SK-N-DZ (cell line): ENCODE results near the gene IPO9.
"Not testable (repeated sequence)": the region's sequence is repeated elsewhere in the genome, so short reads cannot be mapped to it uniquely, and the experiment has no call there.

Experiments used
- DNase-seq: peaks from one replicate; pipeline ENCODE4 v3.0.0-alpha.2; 2015; ENCODE audit warnings: low spot score

IPO9 gene

DNA sequence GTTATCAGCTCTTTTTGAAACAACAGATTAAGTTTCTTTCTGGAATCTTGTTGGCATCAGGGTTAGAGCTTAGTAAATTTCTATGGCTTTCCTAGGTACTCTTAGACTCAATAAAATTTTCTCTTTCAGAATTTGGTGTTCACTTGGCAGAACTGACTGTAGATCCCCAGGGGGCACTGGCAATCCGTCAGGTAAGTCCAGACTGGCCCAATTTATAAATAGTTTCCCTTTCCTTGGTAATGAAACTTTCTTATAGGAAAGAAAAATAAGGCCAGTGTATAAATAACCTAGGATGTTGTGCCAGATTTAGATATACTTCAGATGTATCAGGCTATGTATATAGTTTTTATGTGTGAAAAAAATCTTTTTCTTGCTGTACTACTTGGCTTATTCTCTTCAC, 18.2 kb downstream of the IPO9 start:
- DNase-seq, result no peak

DNA sequence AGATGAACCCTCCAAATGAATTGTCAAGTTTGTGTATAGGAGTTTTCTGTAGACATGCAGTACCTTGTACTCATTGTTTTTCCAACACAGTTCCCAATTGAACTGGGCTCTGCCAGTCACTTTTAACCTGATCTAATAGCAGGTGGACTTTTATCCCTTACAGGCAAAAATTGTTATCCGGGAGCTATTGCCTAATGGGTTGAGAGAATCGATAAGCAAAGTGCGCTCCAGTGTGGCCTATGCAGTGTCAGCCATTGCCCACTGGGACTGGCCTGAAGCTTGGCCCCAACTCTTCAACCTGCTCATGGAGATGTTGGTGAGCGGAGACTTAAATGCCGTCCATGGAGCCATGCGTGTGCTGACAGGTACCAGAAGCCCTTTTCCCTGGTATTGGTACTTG, 19.3 kb downstream of the IPO9 start:
- DNase-seq, result no peak

DNA sequence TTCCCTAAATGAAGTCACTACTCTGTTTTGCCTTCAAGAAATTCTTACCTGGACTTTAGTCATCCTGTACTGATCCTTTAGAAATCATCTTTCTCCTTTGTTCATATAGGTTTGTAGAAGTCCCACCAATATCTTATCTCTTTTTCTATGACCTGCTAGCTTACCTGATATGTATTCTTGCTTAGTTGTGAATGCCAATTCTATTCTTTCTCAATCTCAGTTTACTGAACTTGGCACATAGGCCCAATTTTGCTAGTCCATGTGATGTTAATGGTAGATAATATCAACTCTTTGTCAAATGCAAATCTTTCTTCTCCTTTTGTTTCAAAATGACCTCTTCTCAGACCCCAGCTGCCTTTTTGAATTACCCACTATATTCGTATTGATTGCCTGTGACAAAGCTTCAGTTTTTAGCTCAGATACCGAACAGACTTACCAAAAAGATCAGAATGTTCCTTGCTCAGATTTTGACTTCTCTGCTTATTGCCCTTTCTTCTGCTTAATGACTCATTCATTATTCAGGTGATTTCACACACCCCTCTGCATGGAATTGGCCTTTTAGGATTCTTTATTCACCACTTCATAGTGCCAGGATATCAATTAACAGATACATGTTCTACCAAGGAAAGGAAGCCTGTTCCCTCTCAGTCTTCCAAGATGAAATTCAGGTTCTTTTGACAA, 20.6 kb downstream of the IPO9 start:
- no peak for DNase-seq

DNA sequence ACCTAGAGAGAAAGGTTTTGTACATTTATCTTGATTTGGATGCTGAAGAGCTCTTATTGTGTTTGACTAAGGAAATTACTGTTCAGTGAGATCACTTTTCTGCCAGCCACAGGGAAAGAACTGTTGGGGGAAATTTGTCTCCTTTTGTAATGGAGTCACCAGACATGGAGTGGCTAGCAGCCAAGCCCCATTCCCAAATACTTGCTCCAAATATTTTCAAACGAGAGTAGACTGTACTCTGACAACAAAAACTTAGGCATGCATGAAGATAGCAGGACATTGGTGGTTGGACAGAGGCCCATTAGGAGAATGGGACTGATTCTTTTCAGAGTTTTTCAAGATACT, 21.1 kb downstream of the IPO9 start:
- no peak for DNase-seq

DNA sequence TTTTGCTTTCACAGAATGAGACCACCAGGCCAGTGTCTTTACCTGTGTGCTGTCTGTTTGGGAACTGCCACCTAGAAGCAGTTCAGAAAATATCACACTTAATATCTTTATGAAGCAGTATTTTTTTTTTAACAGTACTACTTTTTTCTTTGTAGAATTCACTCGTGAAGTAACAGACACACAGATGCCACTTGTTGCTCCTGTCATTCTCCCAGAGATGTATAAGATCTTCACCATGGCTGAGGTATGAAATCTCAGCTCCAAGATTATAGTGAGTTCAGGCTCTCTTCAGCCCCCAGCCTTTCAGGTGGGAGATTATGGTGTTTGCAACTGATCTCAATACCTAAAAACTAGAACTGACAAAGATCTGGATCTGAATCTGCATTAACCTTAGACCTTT, 23.0 kb downstream of the IPO9 start:
- no peak for DNase-seq

DNA sequence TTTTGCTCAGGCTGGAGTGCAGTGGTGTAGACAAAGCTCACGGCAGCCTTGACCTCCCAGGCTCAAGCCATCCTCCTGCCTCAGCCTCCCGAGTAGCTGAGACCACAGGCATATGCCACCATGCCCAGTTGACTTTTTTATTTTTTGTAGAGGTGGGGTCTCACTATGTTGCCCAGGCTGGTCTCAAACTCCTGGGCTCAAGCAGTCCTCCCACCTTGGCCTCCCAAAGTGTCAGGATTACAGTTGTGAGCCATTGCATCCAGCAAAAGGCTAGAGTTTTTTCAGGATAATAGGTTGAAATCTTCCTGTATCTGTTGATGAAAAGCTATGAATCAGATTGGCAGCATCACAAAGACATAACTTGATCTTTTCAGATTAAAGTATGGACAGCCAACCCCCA, 27.8 kb downstream of the IPO9 start:
- DNase-seq, result not testable (repeated sequence)

DNA sequence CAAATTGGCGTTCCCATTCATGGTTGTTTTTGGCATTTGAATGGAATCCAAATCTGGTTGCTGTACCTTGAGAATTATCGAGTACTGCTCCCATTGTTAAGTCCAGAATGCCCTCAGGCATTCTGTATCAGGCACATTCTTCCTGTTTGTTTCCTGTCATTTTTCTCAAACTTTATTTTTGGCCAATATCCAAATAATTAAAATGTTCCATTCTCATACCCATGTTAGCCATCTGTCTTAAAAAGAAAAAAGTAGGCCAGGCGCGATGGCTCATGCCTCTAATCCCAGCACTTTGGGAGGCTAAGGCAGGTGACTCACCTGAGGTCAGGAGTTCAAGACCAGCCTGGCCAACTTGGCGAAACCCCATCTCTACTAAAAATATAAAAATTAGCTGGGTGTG, 30.5 kb downstream of the IPO9 start:
- no peak for DNase-seq

DNA sequence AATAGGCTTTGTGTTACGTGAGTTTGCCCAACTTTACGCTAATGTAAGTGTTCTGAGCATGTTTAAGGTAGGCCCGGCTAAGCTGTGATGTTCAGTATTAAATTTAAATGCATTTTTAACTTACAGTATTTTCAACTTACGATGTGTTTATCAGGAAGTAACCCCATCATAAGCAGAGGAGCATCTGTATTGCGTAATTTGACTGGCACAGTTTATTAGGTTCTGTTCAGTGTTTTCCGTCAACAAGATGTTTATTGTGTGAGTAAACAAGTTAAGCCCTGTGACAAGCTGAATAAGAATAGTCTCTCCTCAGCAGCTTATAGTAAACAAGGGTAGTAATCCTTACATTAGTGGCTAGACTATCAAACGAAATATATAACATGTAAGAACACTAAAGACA, 32.5 kb downstream of the IPO9 start:
- no peak for DNase-seq

DNA sequence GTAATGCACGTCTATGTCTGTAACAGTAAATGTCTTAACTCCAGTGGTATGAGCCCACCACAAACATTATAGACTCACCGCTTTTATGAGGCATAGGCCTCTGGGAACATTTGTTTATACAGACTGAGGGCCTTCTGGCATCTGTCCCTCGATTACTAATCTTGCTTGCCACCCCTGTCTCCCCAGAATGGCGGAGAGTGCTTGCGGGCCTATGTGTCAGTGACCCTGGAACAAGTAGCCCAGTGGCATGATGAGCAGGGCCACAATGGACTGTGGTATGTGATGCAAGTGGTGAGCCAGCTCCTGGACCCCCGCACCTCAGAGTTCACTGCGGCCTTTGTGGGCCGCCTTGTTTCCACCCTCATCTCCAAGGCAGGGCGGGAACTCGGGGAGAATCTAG, 41.4 kb downstream of the IPO9 start:
- DNase-seq, result no peak

DNA sequence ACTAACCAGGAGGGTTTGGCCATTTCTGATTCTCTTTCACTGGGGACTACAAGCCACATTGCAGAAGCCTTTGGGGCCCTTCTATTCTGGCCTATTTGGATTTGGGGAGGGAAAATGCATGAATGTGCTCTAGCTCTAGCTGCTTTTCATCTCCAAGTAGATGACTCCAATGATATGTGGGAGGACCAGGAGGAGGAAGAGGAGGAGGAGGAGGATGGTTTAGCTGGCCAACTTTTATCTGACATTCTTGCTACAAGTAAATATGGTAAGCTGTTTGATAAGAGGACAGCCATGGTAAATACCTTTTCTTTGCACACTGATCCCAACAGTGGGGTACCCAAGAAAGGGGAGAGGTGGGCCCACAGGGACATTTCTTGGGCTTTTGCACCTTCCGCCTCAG, 45.7 kb downstream of the IPO9 start:
- no peak for DNase-seq

DNA sequence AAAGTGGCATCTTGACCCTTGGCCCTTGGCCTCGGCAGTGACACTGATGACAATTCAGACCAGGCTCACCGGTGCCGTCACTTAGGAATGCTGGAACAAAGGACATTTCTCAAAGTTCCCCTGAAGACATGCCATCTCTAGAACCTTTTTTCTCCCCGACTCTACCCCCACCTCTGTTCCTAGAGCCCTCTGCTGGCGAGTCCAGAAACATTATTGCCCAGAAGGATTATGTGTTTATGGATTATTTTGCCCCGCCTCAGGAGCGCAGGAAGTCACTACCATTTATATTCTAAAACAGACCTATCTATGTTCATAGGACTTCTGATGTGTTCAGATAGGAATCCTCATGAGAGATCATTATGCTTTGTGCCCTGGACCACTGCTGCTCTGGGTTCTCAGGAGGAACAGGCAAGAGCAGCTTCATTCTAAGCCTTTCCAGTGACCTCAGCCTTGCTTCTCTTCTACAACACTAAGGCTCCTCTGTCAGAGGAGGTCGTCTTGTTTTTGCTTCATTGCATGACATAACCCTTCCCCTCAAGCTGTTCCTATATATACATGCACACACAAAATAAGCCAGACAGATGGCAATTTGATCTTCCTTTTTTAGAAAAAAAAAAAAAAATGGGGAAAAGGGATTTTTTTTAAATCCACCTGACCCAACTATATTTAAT, 47.3 kb downstream of the IPO9 start:
- no peak for DNase-seq

DNA sequence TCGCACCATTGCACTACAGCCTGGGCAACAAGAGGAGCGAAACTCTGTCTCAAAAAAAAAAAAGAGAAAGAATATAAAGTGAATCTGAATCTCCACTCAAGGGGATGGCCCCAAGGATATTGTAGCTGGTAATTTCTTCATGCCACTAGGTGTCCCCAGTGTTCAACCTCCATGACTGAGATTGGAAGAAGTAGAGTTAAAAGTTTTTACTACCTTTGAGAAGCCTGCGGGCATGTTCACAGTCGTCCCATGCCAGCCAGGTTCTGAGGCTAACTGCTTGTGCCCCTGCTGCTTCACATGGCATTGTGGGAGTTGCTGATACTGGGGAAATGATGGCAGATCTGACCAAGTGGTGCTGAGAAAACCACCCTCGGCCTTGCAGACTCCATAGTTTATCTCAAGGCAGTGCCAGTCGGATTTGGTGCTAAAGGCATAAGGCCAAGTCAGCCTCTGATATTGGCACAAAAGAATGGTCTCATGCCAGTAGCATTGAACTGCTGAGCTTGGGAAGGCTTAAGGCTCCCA, 49.0 kb downstream of the IPO9 start:
- DNase-seq, result no peak

DNA sequence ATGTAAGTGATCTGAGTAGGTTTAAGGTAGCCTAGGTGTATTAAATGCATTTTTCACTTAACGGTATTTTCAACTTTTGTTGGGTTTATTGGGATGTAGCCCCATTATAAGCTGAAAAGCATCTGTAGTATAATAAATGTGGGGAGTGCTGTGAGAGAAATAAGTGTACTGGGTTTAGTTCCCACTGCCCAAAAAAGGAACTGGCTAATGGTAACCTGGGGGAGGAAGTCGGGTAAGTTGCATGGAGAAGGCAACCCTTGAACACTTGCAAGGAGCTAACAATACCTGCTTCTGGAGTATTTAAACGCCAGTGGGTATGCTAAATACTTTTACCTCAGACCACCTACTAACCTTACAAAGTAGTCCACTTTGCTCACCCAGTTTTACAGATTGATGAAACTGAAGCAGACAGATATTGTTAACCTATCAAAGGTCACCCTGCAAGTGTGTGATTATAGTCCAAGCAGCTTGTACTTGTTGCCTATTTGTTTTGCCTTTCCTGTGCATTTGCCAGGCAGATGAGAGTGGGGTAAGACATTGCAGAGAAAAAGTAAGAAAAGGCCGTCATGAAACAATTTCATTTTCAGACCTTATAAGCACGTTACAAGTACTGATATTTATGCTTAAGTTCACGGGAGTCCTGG, 52.1 kb downstream of the IPO9 start:
- DNase-seq, result no peak

DNA sequence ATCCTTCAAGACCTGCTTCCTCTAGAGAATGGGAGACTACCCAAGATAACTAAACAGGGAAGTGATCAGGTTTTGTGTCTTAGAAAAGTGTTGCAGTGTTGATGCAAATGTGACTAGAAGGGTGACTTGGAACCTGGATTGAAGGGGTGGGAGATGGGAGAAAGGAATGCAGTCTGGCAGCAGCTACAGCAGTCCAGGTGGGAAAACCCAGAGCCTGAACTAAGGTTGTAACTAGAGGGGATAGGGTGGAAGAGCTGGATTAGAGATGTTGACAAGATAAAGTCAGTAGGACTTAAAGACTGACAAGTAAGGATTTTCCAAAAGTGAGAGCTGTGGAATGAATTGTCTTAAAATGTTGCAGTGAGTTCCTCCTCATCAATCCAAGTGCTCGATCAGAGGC, 52.7 kb downstream of the IPO9 start:
- no peak for DNase-seq

DNA sequence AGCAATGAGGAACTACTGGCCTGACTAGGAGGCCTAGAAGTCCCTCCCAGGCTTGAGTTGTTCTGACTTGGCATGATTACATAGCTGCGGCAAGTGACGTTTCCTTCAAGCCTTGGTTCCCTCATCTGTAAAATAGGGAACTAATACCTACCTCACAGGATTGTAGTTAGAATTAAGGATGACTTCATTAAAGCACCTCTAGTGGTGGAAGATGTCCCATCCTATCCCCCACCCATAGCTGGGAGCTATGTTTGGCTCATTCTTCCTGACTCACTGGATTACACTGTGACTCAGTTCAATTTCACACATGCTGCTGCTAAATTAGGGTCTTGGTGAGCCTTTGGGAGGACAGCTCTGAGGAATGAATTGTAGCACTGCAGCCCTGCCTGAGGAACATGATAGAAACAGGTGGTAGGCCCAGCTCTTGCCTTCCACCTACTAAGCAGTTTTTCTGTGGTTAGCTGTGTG, 53.7 kb downstream of the IPO9 start:
- no peak for DNase-seq

DNA sequence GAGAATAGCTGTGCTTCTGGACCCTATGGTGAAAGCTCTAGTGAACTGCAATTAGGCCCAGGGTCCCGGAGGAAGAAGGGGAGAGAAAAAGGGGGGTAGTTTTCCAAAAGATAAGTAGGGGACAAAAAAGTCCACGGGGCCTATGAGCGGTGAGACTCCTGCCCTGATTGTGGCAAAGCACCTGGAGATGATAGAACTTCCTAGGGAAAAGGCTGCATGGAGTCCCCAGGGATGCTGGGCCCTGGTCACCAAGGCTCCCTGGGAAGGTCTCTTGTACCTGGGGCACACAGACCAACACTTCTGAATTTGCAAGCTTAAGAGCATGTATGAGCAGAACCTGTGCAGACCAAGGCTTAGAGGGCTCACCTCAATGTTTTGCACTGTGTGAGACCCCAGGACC, 54.3 kb downstream of the IPO9 start:
- DNase-seq, result no peak

DNA sequence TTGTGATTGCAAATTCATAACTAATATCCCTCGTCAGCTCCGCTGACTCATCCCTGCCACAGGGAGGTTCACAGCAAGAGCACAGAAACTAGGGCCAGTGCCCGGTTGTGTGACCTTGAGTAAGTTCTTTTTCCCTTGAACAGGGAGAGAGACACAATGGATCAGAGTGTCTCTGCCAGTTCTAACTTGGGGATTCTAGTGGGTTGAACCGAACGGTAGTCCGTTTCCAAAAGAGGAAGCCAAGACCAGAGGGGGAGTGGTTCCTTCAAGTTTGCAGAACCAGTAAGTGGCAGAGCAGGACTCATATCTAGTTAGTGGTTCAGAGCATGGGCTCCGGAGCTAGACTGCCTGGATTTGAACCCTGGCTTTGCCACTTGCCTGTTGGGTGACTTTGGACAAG, 54.8 kb downstream of the IPO9 start:
- DNase-seq, result no peak

DNA sequence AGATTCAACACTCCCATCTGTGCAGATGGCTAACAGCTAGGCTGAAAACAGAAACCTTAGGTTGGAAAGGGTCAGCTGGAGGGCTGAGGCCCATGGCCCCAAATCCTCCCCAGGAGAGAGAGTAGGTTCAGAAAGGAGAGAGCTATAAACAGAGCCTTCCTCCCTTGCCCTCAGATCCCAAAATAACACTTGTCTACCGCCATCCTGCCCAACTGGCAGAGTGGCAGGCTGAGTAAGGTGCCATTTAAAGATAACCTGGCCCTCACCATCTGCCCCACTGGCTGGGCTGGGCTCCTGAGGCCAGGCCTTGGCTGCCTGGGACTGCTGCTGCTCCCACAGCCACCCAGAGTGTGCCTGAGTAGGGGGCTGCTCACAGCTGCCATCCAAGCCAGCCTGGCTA, 55.5 kb downstream of the IPO9 start:
- DNase-seq, result no peak

DNA sequence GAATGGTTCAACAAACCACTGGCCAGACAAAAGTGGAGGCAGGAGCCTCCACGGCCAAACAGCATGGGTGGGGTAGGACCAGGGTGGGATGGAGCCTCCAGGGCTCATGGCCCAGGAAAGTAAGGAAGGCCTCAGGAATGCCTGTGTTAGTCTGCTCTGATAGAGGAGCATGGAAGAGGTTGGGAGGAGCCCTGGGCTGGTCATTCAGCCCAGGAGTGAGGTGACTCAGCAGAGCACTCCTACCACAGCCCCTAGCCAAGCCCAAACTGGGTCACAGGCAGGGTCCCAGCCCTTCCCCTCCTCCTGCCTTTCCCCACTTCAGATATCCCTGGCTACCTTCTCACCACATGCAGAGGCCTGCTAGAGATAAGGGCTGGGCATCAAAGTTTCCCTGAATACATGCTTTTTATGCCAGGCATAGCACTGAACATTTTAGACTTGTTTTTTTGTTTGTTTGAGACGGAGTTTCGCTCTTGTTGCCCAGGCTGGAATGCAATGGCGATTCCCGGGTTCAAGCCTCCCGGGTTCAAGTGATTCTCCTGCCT, 56.6 kb downstream of the IPO9 start:
- DNase-seq, result no peak

DNA sequence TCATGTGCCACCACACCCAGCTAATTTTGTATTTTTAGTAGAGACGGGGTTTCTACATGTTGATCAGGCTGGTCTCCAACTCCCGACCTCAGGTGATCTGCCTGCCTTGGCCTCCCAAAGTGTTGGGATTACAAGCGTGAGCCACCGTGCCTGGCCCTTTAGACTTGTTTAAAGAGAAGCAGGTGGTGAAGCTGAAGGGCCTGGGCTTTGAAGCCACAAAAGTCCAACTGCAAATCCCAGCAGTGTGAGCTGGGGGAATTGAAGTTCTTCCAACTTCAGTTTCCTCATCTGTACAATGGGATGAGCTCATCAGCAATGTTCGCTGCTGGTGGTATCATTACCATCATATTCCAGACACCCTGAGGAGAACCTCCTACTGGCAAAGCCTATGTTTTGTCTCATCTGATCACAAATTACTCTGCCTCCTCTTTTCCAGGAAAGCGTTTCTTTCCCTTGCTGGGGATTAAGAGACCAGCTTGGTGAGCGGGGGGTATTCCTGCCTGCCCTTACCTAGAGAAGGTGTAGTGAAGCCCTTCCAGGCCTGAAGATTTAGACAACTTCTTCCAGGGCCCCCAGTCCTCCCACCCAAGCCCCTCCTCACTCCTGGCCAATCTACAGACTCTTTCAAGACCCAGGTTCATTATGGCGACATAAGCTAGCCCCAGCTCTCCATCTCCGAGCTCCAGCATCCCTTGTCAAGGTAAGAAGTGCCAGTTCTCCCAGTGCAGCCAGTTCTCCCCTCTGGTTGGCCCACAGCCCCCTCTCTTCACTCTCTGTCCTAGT, 57.3 kb downstream of the IPO9 start:
- DNase-seq, result no peak

DNA sequence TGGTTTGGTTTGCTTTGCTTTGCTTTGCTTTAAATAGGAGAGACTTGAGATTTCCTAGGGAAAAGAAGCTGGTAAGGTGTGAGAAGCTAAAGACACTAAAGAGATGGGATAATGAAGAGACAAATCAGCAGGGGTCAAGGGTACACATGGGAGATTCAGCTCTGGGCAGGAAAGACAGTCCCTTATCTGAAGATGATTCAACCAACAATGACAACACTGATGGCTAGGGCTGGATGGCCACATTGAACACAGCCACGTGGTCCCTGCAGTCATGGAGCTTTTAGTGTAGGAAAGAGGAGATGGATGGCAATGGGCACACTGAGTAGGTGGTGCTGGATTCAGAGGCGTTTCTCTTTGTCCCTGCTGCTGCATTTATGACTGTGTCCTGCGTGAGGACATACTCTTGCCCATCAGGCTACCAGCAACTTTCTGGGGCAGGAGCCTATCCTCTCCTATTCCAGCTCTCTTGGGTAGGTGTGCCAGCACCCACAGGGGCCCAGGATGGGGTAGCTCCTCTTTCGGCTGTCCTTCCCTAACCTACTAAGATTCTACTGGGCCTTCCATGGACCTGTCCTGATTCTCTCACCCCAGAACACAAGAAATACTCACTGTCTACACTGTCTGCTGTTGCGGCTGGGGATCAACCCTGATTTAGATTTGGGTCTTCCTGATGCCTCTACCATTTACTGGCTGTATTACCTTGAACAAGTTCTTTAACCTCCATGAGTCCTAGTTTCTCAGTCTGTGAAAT, 58.3 kb downstream of the IPO9 start:
- no peak for DNase-seq
